KBM-7 (cell line): ENCODE measurements around the gene MRGPRF.

Experiments used
- DNase-seq: peaks from one replicate; pipeline ENCODE4 v3.0.0-alpha.2; 2015
- in situ Hi-C: fragments of 300-500 bp; cut with MboI; formaldehyde crosslinking; loops from 2 replicates; pipeline ENCODE4 v1.14.3; 2020; ENCODE audit warnings: low sequenced_read_pairs, low pct_unique_long_range_greater_than_20kb, mixed read lengths

The MRGPRF gene

GRCh38 chr11:68994894-68995285 is 18.2 kb downstream of the MRGPRF start:
- DNase-seq = no peak
- in situ Hi-C loops = no loop called here

DNA sequence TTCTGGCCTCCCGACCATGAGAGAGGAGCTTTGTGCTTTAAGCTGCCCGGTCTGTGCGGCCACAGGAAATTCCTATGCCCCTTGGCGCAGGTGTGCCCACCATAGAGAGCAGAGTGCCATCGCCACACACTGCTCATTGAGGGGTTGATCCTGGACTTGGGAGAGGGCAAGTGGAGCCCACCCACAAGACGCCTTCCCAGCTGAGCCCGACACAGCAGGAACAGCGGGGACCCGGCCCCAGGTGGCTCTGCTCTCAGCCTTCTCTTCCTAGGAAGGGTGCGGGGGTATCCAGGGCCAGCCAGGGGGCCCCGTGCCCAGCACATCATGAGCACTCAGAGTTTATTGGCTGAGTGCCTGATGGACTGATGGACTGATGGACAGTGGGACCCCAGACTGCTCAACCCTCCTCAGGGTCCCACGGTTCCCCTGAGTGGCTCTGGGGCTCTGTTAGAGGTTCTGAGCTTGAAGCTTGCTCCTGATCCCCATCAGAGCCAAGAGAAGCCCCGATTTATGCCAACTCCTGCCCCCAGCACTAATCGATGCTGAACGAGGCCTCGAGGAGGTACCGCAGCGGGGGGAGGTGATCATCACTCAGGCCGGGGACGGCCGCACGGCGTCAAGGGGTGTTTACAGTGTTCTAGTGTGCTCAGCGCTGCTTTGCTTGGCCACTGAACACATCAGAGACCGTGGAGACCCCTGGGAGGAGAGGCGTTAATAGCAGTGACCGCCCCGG is 18.7 kb downstream of the MRGPRF start:
- in situ Hi-C loops = no loop called here
- DNase-seq = no peak

GRCh38 chr11:68993546-68993945 is 19.5 kb downstream of the MRGPRF start:
- DNase-seq = no peak
- in situ Hi-C loops = no loop called here

DNA sequence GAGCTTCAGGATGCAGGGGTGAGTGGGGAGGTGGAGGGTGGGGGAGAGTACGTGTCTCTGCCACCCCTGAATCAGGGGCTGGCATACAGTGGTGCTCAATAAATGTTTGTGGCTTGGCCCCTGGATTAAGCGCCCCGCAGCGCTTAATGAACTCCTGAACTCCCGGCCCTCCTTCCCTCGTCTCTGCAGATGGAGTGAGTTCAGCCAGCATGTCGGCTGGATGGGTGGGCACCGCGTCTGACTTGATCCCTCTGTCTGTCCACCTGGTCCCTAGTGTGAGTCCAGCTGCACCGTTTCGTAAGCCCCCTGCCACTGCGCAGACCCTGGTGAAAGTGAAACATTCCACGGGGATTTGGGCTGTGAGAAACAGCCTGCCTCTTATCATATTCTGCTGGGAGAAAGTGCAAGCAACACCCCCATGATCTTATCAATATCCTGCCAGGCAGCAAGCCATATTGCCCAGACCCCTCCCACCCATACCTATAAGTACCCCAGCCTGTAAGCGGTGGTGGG is 20.2 kb downstream of the MRGPRF start:
- in situ Hi-C loops = no loop called here
- no peak for DNase-seq

DNA sequence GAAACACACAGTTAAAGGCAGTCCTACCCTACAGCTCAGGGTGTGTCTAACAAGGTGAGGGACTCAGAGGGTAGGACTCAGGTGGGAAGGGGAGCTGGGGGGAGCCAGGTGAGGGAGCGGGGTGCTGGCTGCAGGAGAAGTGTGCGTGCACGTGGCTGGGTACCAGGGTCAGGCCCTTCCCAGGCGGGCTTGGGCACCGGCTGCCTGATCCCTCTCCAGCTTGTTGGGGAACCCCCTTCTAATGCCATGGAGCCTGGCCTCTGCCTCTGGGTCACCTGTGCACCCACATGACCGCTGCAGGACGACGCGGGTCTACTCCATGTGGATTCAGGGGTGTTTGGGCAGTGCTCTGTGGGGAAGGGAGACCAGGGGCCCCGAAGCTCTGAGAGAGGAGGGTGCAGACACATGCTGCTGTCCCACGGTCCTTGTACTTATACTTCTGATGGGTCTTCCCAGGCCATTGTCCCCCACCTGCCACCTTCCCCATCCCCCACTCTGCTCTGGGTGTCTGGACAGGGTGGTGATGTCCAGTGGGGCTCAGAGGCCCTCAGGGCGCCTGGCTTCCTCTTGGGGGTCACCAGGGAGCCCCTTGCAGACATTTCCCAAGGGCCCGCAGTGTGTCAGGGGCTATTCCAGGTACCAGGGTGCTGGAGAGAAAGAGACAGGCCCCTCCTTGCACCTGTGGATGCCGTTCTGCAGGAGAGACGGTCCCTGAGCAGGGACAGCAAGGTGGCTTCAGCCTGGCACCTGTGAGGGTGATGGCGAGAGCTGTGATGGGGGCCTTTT is 21.9 kb downstream of the MRGPRF start:
- DNase-seq = no peak
- in situ Hi-C loops = no loop called here

GRCh38 chr11:68989936-68990606 is 23.0 kb downstream of the MRGPRF start:
- in situ Hi-C loops = no loop called here
- DNase-seq = no peak

DNA sequence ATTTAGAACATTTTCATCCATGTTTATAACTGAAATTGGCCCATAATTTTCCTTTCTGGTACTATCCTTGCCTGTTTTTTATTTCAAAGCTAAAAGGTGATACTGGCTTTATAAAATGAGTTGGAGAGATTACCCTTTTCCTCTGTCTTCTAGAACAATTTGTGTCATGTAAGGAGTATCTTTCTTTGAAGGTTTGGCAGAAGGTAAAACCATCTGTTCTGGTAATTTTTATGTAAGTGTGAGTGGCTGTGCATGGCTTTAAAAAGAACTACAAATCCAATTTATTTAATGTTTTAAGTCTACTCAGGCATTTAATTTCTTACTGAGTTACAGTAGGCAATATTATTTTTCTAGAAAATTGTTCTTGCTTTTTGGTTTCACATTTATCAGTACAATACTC is 24.6 kb downstream of the MRGPRF start:
- in situ Hi-C loops = no loop called here
- no peak for DNase-seq

GRCh38 chr11:68987211-68987610 is 25.8 kb downstream of the MRGPRF start:
- in situ Hi-C loops = no loop called here
- DNase-seq = no peak

- in situ Hi-C loops = no loop called here
- DNase-seq = no peak
These were observed 29.2 kb downstream of the MRGPRF start for GRCh38 chr11:68983801-68984200.

DNA sequence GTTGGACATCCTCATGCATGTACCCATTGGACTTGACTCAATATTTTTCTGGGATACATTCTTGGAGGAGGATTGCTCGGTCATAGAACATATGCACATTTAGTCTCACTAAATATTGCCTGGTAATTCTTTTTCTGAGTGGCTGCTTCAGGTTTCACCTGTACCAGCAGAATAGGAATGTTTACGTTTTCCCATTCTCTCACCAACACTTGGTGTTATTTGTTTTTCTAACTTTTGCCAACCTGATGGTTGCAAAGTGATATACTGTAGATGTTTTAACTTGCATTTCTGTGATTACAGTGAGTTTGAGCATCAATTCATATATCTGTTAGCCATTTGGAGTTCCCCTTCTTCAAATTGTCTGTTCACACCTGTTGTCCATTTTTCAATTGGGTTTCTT is 30.9 kb downstream of the MRGPRF start:
- in situ Hi-C loops = no loop called here
- DNase-seq = no peak

- no peak for DNase-seq
- in situ Hi-C loops = no loop called here
These were observed 32.3 kb downstream of the MRGPRF start, which contains the start of gene MRGPRD for GRCh38 chr11:68980776-68981065. Gene MRGPRD (minus strand): TSS chr11:68980986. CDS start chr11:68980986, 0 bp downstream.

DNA sequence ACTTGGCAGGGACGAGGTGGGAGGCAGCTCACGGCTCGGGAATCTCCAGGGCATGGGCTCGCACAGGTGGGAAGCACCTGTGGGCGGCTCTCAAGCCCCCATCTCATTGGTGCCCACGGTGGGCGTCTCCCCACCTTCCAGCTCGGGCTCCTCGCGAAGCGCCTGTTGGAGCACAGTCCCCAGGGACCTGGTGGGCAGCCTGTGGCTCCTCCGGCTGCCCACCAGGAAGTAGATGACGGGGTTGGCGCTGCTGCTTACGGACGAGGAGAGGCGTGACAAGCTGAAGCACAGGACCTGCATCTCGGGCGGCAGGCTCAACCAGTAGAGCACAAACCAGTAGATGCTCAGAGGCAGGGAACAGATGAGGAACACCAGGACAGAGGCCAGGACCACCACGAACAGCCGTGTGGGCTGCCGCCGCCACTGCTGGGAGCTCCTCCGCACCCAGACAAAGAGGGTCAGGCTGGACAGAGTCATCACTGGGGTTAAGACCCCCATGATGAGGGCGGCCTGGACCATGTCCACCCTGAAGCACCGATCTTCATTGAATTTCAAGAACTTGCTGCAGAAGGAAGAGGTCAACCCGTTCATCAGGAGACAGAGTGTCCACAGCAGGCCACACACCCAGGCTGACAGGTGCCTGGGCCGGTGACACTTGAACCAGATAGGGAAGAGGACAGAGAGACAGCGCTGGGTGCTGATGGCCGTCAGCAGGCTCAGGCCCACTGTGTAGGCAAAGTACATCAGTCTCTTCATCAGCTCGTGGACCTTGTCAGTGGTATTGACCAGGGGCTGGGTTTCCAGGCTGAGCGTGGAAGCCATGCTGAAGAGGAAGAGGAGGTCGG is 32.9 kb downstream of the MRGPRF start:
- no peak for DNase-seq
- in situ Hi-C loops = no loop called here

DNA sequence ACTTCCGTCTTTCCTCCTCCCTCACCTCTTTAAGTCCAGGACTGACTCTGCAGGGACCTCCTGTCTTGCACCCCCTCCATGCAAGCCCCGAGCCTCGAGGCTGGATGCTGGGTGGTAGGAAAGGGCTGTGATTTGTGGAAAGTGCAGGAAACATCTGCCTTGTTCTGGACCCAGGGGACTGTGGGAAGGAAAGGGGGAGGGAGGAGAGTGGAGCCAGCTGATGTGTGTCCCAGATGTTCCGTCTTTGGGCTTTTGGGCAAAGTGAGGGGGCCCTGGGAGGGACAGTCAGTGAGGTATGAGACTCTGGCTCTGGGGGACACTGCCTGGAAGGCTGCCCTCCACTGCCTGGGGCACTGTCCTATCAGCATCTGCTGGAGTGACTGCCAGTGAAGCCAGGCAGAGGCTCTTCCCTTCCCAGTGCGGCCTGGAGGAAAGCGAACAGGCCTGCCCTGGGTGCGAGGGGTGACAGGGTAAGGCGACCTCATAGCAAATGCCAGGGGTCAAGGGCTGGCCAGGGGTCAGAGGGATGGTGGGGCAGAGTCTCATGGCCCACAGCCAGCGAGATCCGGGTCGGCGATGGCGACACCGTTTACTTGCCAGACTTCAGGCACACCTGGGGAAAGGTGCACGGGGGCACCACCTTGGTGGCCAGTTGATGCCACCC is 34.0 kb downstream of the MRGPRF start:
- DNase-seq = peak; percentile 16
- in situ Hi-C loops = no loop called here

- in situ Hi-C loops = no loop called here
- DNase-seq = no peak
These were observed 34.5 kb downstream of the MRGPRF start for GRCh38 chr11:68978626-68978930.

- in situ Hi-C loops = no loop called here
- no peak for DNase-seq
These were observed 35.0 kb downstream of the MRGPRF start for GRCh38 chr11:68977781-68978625.

GRCh38 chr11:68976563-68976962 is 36.5 kb downstream of the MRGPRF start:
- in situ Hi-C loops = no loop called here
- no peak for DNase-seq

- DNase-seq = no peak
- in situ Hi-C loops = no loop called here
These were observed 37.0 kb downstream of the MRGPRF start for GRCh38 chr11:68976095-68976494.
